ENCODE measurements around the gene KDM4B.

Gene KDM4B

GRCh38 chr19:5103812-5104410 lies 135.0 kb downstream of the KDM4B start:
- TF ChIP-seq, protein P1, sequence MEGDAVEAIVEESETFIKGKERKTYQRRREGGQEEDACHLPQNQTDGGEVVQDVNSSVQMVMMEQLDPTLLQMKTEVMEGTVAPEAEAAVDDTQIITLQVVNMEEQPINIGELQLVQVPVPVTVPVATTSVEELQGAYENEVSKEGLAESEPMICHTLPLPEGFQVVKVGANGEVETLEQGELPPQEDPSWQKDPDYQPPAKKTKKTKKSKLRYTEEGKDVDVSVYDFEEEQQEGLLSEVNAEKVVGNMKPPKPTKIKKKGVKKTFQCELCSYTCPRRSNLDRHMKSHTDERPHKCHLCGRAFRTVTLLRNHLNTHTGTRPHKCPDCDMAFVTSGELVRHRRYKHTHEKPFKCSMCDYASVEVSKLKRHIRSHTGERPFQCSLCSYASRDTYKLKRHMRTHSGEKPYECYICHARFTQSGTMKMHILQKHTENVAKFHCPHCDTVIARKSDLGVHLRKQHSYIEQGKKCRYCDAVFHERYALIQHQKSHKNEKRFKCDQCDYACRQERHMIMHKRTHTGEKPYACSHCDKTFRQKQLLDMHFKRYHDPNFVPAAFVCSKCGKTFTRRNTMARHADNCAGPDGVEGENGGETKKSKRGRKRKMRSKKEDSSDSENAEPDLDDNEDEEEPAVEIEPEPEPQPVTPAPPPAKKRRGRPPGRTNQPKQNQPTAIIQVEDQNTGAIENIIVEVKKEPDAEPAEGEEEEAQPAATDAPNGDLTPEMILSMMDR (conservative IDR thresholded peaks at IDR 0.05; ENCODE audit: low read depth, low read length): no peak
- no peak overlapping the region for H3K4me3 ChIP-seq (ENCODE audit: low read depth, low read length)
- DNase-seq (ENCODE audit: low read depth): no peak

DNA sequence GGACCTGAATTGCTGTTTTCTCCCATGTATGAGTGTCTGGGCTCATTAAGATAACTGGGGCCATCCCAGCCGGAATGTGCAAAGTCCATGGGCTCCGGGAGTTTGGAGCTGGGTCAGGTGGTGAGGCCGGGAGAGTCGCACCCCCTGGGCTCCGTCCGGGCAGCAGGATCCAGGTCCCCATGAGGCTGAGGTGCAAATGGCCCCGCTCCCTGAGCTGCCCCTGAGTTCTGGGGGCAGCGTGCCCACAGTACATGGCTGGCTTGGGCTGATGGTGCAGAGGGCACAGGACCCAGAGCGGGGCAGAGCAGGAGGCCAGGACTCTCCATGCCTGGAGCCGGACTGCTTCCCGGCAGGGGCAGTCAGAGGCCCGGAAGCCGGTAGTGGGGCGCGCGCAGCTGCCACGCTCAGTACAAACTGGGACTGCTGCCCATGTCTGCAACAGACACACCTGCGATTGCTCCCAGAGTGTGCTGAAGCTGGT lies 136.0 kb downstream of the KDM4B start:
- no peak overlapping the region for H3K4me3 ChIP-seq (ENCODE audit: low read depth, low read length)
- TF ChIP-seq, protein P1 (conservative IDR thresholded peaks at IDR 0.05; ENCODE audit: low read depth, low read length): no peak
- DNase-seq (ENCODE audit: low read depth): no peak

GRCh38 chr19:5106191-5106726 lies 137.3 kb downstream of the KDM4B start:
- DNase-seq (ENCODE audit: low read depth): no peak
- no peak overlapping the region for H3K4me3 ChIP-seq (ENCODE audit: low read depth, low read length)
- TF ChIP-seq, protein P1 (conservative IDR thresholded peaks at IDR 0.05; ENCODE audit: low read depth, low read length): no peak

- H3K4me3 ChIP-seq (ENCODE audit: low read depth, low read length): no peak overlapping the region
- DNase-seq (ENCODE audit: low read depth): no peak
- TF ChIP-seq, protein P1 (conservative IDR thresholded peaks at IDR 0.05; ENCODE audit: low read depth, low read length): no peak
Measured at GRCh38 chr19:5106971-5107370, 138.1 kb downstream of the KDM4B start.

DNA sequence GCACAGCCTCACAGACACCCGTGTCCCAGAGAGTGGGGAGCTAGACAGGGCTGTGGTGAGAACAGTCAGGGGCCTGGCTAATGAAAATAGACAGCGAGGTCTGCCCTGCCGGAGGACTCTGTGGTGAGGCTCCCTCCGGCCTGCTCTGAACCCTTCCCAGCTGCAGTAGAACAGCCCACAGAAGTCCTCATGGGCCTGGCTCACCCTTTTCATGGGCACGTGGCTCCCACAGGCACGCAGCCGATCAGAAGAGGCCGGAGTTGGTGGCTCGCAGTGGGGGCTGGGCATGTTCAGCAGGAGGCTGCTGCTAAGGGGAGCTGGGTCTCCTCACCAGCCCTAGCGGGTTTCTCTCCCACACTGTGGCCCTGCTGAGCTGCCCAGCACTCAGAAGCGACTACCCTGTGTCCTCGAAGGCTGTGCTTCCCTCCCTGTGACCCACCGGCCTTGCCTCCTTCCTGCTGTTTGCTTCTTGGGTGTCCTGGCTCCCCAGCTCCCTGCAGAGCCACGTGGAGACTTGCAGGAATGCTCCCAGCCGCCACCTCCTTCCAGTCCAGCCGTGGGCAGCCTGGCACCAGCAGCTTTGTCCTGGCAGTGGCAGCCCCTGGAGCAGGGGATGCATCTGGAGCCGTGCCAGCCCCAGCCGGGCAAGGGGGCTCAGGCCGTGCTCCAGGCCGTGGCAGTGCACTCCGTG lies 138.7 kb downstream of the KDM4B start:
- no peak overlapping the region for H3K4me3 ChIP-seq (ENCODE audit: low read depth, low read length)
- peak; percentile 59 for DNase-seq (ENCODE audit: low read depth)
- TF ChIP-seq, protein P1 (conservative IDR thresholded peaks at IDR 0.05; ENCODE audit: low read depth, low read length): no peak

- H3K4me3 ChIP-seq (ENCODE audit: low read depth, low read length): no peak overlapping the region
- TF ChIP-seq, protein P1 (conservative IDR thresholded peaks at IDR 0.05; ENCODE audit: low read depth, low read length): no peak
- no peak for DNase-seq (ENCODE audit: low read depth)
Measured at GRCh38 chr19:5108123-5108596, 139.2 kb downstream of the KDM4B start.

Measured in choroid plexus epithelial cell (primary cell).